Activated CD4-positive, alpha-beta T cell treated with anti-CD3 and anti-CD28 coated beads, Interleukin-2, amount 10 ng/mL, durations not matched to agents 7 days and 5 days (primary cell): ENCODE data around the gene DHRS9. TPM values are rescaled to one million over a fixed set of nuclear protein-coding genes. Genes with fewer than 3 reads are reported as not detected.
A peak's percentile ranks its signal among the peaks of the same experiment; 100 is the strongest.

Experiments used
- CTCF ChIA-PET: fragments of 350-600 bp; sonication (Branson Sonifier 250); formaldehyde crosslinking; loops from one replicate; lab custom pipeline; 2021; ENCODE audit warnings: antibody characterized with exemption; lab: Charles Lee
- POLR2A ChIA-PET: fragments of 350-600 bp; sonication (Branson Sonifier 250); formaldehyde crosslinking; loops from one replicate; lab custom pipeline; 2021; ENCODE audit warnings: antibody characterized with exemption; lab: Charles Lee
- DNase-seq: peaks from one replicate; pipeline ENCODE4 v3.0.0-alpha.2; 2020
- H3K27ac Mint-ChIP-seq: one replicate; pipeline ENCODE4 v1.8.0; 2021; ENCODE audit warnings: mild to moderate bottlenecking, moderate library complexity, mixed read lengths
- H3K27me3 Mint-ChIP-seq: one replicate; pipeline ENCODE4 v1.8.0; 2021; ENCODE audit warnings: mixed read lengths
- H3K36me3 Mint-ChIP-seq: one replicate; pipeline ENCODE4 v1.8.0; 2021; ENCODE audit warnings: low read depth, mixed read lengths
- H3K4me1 Mint-ChIP-seq: one replicate; pipeline ENCODE4 v1.8.0; 2021; ENCODE audit warnings: mixed read lengths
- H3K4me3 Mint-ChIP-seq: one replicate; pipeline ENCODE4 v1.8.0; 2021; ENCODE audit warnings: mild to moderate bottlenecking, moderate library complexity, mixed read lengths
- H3K9me3 Mint-ChIP-seq: one replicate; pipeline ENCODE4 v1.8.0; 2021; ENCODE audit warnings: mixed read lengths
- total RNA-seq, 2 experiments: library from RNA; stranded (reverse); gene quantifications; one replicate each; pipeline ENCODE4 v1.2.3, GENCODE V29; 2021

DHRS9 gene
- total RNA-seq, 2 experiments from 2014 or later, result not detected

DNA sequence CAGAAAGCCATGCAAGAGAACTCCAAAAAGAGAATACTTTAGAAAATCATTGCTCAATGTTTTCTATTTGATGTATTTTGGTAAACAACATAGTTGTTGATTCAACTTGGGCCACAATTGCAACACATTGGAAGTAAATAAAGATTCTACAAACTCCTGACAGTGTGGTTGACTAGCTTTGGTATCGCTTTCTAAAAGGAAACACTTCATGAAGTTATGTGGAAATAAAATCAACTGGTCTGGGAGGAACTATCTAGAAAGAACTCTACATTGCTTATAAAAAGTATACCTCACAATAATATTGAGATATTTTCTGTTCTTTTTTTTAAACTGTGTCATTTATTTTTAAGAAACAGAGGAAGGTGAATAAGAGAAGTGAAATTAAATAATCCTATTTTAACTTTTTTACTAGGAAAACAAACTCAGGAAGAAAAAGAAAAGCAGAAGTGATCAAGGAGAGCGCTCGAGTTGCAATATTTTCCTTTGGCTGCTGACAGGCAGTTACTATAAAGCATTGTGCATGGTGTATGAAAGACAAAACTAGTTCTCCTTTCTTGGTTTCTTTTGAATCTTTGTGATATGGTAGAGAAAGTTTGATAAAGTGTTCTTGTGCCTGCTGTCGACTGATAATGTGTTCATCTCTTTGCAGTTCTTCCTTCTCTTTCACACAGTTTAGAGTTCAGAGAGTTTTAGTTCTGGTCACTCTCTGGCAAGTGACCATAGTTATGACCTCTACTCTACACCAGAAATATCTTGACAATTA, 3.0 kb downstream of the DHRS9 start:
- Mint-ChIP-seq H3K4me1 (peaks cover 24% of the 10 kb centered on the region), H3K9me3 (peaks cover 12% of the 10 kb centered on the region), H3K36me3 (no peaks in the 10 kb centered on the region), H3K27me3 (no peaks in the 10 kb centered on the region), H3K4me3 (peak overlapping the region; percentile 13), H3K27ac (no peak overlapping the region)
- ChIA-PET POLR2A (no interaction called here), CTCF (no interaction called here)
- DNase-seq, result no peak

DNA sequence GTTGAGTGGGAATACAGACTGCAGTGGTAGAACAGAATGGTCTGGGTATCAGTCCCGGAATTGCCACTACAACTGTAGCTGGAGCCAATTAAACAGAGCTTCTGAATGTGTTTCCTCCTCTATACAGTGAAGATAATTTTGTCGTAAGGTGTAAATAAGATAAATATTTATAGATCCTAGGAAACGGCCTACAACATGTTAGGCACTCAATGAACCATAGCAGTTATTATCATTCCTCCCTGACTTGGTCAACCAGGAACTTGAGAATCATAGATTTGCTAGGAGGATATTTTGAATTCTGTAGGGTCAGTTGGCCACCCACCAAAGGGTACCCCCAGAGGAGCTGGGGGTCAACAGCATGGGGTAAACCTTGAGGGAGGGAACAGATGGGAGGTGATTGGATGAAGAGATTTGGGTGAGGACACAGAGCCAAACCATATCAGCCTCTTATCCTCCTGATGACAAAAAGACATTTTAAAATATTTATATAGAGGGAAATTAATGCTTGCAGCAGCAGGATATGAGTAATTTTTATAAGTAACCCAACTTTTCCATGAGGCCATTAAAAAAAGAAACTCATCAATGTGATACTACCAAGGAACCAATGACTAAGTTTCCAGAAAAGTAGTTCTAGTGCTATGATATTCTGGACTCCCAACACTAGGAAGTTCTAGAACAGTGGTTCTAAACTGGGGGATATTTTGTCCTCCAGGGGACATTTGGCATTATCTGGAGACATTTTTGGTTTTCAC, 4.0 kb downstream of the DHRS9 start:
- Mint-ChIP-seq H3K9me3 (peaks cover 12% of the 10 kb centered on the region), H3K36me3 (no peaks in the 10 kb centered on the region), H3K4me1 (peaks cover 24% of the 10 kb centered on the region), H3K4me3 (no peak overlapping the region), H3K27ac (no peak overlapping the region), H3K27me3 (no peaks in the 10 kb centered on the region)
- ChIA-PET CTCF (no interaction called here), POLR2A (no interaction called here)
- no peak for DNase-seq

DNA sequence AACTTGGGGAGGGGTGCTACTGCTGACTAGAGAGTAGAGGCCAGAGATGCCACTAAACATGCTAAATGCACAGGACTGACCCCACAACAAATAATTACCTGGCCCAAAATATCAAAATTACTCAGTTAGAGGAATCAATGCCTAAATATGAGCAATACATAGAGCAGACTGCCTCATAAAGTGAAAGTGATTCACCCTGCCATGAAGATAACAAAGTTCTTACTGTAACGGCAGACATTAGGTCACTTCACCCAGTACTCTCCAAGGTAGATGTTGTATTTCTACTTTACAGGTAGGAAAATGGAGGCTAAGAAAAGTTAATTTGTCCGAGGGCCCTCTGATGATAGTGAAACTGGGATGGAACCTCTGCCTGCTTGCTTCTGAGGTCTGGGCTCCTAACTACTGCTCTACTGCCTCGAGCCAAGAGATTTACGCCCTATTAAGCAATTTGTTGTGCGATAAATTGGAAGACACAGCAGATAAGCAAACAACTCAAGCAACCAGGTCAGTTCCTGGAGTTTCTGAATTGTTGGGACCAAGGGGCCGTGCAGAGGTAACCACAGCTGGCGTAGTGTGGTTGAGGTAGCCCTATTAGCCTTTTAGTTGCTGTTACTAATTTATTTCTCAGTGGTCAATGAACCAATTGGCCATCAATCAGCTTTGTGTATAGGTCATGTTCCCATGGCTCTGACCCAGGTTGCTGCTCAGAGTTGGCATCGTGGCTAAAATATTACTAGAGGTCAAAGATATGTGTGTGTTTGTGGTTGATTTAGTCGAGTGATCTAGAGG, 4.8 kb downstream of the DHRS9 start:
- no peak overlapping the region for H3K27ac Mint-ChIP-seq
- H3K9me3 Mint-ChIP-seq, result peaks cover 12% of the 10 kb centered on the region
- ChIA-PET POLR2A (no interaction called here), CTCF (interaction anchor here (0.9 kb wide), 1 partner anchor 11 kb away, joined by 3 read pairs; no protein-coding TSS in a partner anchor)
- H3K36me3 Mint-ChIP-seq, result no peaks in the 10 kb centered on the region
- H3K4me1 Mint-ChIP-seq, result peaks cover 24% of the 10 kb centered on the region
- no peak for DNase-seq
- H3K4me3 Mint-ChIP-seq, result no peak overlapping the region
- no peaks in the 10 kb centered on the region for H3K27me3 Mint-ChIP-seq

DNA sequence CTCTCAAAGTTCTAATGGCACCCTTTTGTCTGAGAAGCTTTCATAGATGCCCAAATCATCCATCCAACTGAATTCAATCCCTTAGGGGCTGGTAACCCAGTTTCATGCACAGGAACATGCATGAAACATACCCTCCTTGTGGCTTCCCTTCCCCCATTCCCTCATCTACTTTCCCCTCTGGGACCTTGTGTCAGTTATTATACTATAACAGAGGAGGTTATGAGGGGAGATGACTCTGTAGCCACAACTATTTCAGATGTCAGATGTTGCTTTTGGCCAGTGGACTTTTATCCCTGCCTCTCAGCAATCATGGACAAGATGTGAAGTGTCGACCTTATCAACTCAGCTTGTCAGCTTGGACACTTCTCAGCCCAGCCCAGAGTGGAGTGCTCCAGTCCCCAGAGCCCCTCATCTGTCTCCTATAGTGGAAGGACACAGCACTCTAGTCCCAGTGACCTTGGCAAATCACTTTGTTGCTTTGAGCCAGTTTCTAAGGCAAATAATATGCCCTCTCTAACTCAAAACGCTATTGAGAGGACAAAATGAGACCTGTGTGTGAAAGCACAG, 8.4 kb downstream of the DHRS9 start:
- DNase-seq, result no peak
- H3K4me3 Mint-ChIP-seq, result no peak overlapping the region
- ChIA-PET CTCF (no interaction called here), POLR2A (no interaction called here)
- H3K4me1 Mint-ChIP-seq, result peaks cover 10% of the 10 kb centered on the region
- no peaks in the 10 kb centered on the region for H3K27me3 Mint-ChIP-seq
- H3K9me3 Mint-ChIP-seq, result peaks cover 12% of the 10 kb centered on the region
- no peak overlapping the region for H3K27ac Mint-ChIP-seq
- no peaks in the 10 kb centered on the region for H3K36me3 Mint-ChIP-seq

DNA sequence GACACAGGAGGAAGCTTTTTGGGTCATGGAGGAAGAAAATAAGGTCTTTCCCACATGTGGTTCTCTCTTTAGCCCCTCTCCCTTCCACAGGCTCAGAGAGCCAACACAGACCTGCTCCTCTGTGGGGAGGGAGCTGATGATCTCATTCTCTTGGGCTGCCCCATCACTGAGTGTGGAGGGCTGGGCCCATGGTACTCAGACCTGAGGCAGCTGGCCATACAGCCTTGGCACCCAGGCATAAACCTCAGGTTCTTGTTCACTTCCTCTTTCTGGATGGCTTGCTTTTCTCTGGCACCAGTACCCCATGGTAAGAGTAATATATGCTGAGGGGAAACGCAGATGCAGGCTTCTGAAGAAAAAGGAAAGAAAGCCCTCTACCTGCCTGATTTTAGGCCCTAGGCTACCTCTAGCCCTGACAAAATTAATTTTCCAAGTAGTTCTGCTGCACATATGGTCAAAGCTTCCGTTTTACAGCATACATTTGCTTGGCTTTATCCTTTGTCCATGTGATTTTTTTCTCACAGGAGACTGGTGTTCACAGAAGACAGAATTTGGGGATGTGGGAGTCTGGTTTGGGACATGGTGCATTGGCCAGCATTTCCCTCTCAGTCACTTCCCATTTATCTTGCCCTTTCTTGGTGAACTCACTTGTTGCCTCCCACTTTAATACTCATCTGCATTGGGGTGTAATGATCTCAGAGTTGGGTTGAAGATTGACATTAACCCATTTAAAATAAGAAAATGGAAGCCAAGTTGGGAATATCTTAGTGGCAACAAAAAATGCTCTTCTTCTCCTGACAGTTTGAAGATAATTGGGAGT, 11.1 kb downstream of the DHRS9 start:
- H3K9me3 Mint-ChIP-seq, result peaks cover 13% of the 10 kb centered on the region
- peaks cover 5% of the 10 kb centered on the region for H3K27me3 Mint-ChIP-seq
- no peak for DNase-seq
- ChIA-PET POLR2A (no interaction called here), CTCF (no interaction called here)
- no peaks in the 10 kb centered on the region for H3K36me3 Mint-ChIP-seq
- H3K4me3 Mint-ChIP-seq, result no peak overlapping the region
- no peaks in the 10 kb centered on the region for H3K4me1 Mint-ChIP-seq
- no peak overlapping the region for H3K27ac Mint-ChIP-seq

DNA sequence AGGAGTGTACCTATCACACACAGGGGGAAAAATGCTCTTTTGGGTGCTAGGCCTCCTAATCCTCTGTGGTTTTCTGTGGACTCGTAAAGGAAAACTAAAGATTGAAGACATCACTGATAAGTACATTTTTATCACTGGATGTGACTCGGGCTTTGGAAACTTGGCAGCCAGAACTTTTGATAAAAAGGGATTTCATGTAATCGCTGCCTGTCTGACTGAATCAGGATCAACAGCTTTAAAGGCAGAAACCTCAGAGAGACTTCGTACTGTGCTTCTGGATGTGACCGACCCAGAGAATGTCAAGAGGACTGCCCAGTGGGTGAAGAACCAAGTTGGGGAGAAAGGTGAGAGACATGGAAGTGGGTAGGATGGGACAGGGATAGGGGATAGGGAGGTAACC, 12.2 kb downstream of the DHRS9 start:
- H3K27ac Mint-ChIP-seq, result no peak overlapping the region
- no peak for DNase-seq
- H3K27me3 Mint-ChIP-seq, result peaks cover 13% of the 10 kb centered on the region
- CTCF ChIA-PET, result interaction anchor here (1.3 kb wide), 1 partner anchor 12 kb away, joined by 4 read pairs; no protein-coding TSS in a partner anchor
- peaks cover 2% of the 10 kb centered on the region for H3K36me3 Mint-ChIP-seq
- H3K4me3 Mint-ChIP-seq, result no peak overlapping the region
- peaks cover 15% of the 10 kb centered on the region for H3K9me3 Mint-ChIP-seq
- no peaks in the 10 kb centered on the region for H3K4me1 Mint-ChIP-seq
- POLR2A ChIA-PET, result no interaction called here

DNA sequence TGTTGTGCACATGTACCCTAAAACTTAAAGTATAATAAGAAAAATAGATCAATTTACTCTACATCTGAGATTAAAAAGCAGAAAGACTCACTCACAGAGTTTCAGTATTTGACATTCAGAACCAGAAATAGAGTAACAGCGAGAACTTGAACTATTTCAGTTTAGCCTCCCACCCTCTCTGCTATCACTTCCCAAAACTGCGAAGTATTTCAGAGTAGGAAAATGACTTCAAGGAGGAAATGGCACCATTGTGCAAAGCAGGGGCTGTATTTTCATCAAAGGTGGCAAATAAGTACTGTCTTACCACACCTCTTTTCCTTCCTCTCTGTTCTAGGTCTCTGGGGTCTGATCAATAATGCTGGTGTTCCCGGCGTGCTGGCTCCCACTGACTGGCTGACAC, 13.6 kb downstream of the DHRS9 start:
- H3K4me1 Mint-ChIP-seq, result no peaks in the 10 kb centered on the region
- H3K36me3 Mint-ChIP-seq, result peaks cover 2% of the 10 kb centered on the region
- CTCF ChIA-PET, result interaction anchor here (1.2 kb wide), 1 partner anchor 13 kb away, joined by 5 read pairs; no protein-coding TSS in a partner anchor
- no peak overlapping the region for H3K4me3 Mint-ChIP-seq
- H3K27ac Mint-ChIP-seq, result no peak overlapping the region
- no peak for DNase-seq
- H3K27me3 Mint-ChIP-seq, result peaks cover 13% of the 10 kb centered on the region
- H3K9me3 Mint-ChIP-seq, result peaks cover 15% of the 10 kb centered on the region
- POLR2A ChIA-PET, result no interaction called here

DNA sequence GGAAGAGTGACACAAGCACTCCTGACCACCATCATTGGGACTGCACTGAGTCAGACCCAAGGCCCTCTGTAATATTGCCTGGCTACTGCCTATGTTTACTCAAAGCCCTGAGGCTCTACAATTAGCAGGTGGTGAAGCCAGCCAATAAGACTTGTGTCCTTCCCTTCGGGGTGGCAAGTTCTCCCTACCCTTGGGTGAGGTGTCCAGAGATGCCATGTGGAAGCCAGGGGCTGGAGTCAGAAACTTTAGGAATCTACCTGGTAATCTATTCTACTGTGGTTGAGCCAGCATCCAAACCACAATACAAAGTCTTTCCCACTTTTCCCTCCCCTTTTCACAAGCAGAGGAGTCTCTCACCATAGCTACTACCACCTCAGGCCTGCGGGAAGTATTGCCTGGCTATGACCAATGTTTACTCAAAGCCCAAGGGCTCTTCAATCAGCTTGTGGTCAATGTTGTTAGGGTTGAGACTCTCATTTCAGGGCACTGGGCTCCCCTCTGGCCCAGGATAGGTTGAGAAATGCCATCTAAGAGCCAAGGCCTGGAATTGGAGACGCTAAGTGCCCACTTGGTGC, 17.6 kb downstream of the DHRS9 start:
- DNase-seq, result no peak
- peaks cover 2% of the 10 kb centered on the region for H3K36me3 Mint-ChIP-seq
- ChIA-PET CTCF (interaction anchor here (0.8 to 1.3 kb wide), 2 partner anchors 9 to 15 kb away, joined by 3 to 4 read pairs; no protein-coding TSS in a partner anchor), POLR2A (no interaction called here)
- H3K4me1 Mint-ChIP-seq, result no peaks in the 10 kb centered on the region
- H3K9me3 Mint-ChIP-seq, result peaks cover 15% of the 10 kb centered on the region
- H3K27ac Mint-ChIP-seq, result no peak overlapping the region
- H3K4me3 Mint-ChIP-seq, result no peak overlapping the region
- H3K27me3 Mint-ChIP-seq, result peaks cover 13% of the 10 kb centered on the region

DNA sequence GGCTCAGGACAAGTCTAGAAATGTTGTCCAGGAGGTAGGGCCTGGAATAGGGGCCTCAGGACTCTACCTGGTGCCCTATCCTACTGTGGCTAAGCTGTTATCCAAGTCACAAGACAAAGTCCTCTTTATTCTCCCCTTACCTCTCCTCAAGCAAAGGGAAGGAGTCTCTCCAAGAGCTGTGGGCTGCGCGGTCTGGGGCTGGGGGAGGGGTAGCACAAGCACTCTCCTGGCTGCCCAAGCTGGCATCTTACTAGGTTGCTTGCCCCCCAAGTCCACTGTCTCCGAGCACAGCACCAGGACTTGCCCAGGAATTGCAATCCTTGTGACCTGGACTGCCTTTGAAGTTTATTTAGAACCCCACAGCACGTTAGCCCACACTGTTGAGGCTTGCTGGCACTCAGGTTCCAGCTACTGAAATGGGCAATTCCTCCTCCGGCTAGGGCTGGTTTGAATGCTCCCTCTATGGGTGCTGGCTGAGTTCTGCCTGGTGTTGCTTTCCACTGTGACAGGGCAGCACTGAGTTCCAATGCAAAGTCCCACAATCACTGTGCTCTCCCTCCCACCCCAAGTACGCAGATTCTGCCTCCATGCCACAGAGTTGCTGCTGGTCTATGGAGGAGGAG, 18.5 kb downstream of the DHRS9 start:
- H3K4me1 Mint-ChIP-seq, result no peaks in the 10 kb centered on the region
- no peak overlapping the region for H3K4me3 Mint-ChIP-seq
- H3K27me3 Mint-ChIP-seq, result peaks cover 13% of the 10 kb centered on the region
- CTCF ChIA-PET, result interaction anchor here (0.5 to 0.8 kb wide), 2 partner anchors 14 to 582 kb away, joined by 3 read pairs; no protein-coding TSS in a partner anchor
- peaks cover 15% of the 10 kb centered on the region for H3K9me3 Mint-ChIP-seq
- no peak for DNase-seq
- POLR2A ChIA-PET, result no interaction called here
- no peak overlapping the region for H3K27ac Mint-ChIP-seq
- peaks cover 2% of the 10 kb centered on the region for H3K36me3 Mint-ChIP-seq

DNA sequence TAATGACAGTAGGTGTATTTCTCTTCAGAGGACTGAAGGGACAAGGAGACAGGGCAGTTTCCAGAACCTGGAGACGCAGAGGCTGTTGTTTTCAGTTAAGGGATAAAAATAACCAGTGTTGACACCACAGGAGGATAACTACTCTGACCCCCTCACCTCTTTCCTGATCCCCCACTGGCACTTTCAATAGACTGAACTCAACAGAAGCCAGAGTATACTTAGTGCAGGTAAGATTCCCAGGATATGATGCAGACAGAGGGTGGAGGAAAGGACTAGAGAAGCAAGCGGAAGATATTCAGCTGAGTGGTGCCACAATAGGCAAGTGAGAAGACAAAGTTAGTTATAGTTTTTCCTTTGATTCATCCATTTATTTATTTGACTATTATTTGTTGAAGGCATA, 19.8 kb downstream of the DHRS9 start:
- H3K4me1 Mint-ChIP-seq, result peaks cover 2% of the 10 kb centered on the region
- H3K9me3 Mint-ChIP-seq, result peaks cover 12% of the 10 kb centered on the region

DNA sequence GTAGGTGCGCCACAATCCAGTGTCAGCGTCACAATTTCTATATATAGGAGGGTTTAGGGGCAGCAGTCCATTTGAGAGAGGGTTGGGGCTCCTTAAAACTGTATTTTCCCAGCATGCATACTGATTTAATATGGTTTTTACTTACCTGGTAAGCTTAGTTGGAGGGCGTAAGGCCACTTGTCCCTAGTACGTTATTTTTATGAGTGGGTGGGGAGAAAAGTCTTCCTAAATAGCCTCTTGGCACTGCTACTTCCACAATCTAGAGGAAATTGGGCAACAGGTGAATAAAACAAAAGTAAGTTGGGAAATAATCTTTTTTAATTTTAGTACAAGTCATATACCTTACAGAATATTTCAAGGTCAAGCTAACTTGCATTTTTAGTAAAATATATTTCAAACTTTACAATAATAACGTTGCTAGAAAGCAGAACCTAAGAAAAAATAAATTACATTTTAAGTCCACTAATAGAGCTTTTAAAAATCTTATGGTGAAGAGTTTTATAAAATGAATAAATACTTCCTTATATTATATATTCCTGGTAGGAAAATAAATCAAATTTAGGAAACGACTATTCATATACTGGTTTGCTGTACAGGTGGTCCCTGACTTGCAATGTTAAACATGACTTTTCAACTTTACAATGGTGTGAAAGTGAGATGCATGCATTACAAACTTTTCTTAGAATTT, 20.9 kb downstream of the DHRS9 start:
- Mint-ChIP-seq H3K4me1 (peaks cover 8% of the 10 kb centered on the region), H3K36me3 (peaks cover 2% of the 10 kb centered on the region), H3K4me3 (no peak overlapping the region), H3K27me3 (peaks cover 7% of the 10 kb centered on the region), H3K27ac (no peak overlapping the region), H3K9me3 (peaks cover 9% of the 10 kb centered on the region)
- POLR2A ChIA-PET, result no interaction called here
- CTCF ChIA-PET, result interaction anchor here (1.4 kb wide), 1 partner anchor 20 kb away, joined by 3 read pairs; no protein-coding TSS in a partner anchor
- no peak for DNase-seq

More for the DNA sequence above, 19.8 kb downstream of the DHRS9 start:
- ChIA-PET CTCF (interaction anchor here (1.4 kb wide), 1 partner anchor 21 kb away, joined by 3 read pairs; no protein-coding TSS in a partner anchor), POLR2A (no interaction called here)
- H3K4me3 Mint-ChIP-seq, result no peak overlapping the region
- peaks cover 2% of the 10 kb centered on the region for H3K36me3 Mint-ChIP-seq
- no peak for DNase-seq
- H3K27ac Mint-ChIP-seq, result no peak overlapping the region
- H3K27me3 Mint-ChIP-seq, result peaks cover 13% of the 10 kb centered on the region
